T-helper 17 cell (primary cell): ENCODE measurements around the gene HYAL1. TPM values are rescaled to one million over a fixed set of nuclear protein-coding genes. Genes with fewer than 3 reads are reported as not detected.

Experiments
- ATAC-seq: fragments of 150-1000 bp; cut with Tn5 transposase; 2 replicates; pipeline ENCODE4 v1.10.0; 2021; ENCODE audit warnings: mild to moderate bottlenecking, moderate library complexity
- DNase-seq, 3 donors: peaks; one replicate each; pipeline versions ENCODE4 v3.0.0 to v3.0.0-alpha.2; 2020 to 2021
- H3K9me3 ChIP-seq: one replicate; pipeline ENCODE4 v1.7.0; 2013; ENCODE audit warnings: low read length, mild to moderate bottlenecking; ENCODE audit not compliant: control insufficient read depth, poor library complexity, severe bottlenecking
- H3K27ac Mint-ChIP-seq: one replicate; pipeline ENCODE4 v1.8.0; 2022; ENCODE audit warnings: mild to moderate bottlenecking, moderate library complexity, mixed read lengths
- H3K27me3 Mint-ChIP-seq: one replicate; pipeline ENCODE4 v1.8.0; 2022; ENCODE audit warnings: mixed read lengths
- H3K36me3 Mint-ChIP-seq: one replicate; pipeline ENCODE4 v1.8.0; 2022; ENCODE audit warnings: low read depth, mixed read lengths
- H3K4me1 Mint-ChIP-seq: one replicate; pipeline ENCODE4 v1.8.0; 2022; ENCODE audit warnings: mild to moderate bottlenecking, mixed read lengths
- H3K4me3 Mint-ChIP-seq: one replicate; pipeline ENCODE4 v1.8.0; 2022; ENCODE audit warnings: mild to moderate bottlenecking, moderate library complexity, mixed read lengths
- total RNA-seq, 4 donors: library from RNA in 2 of 4; stranded (reverse) in 2 of 4; gene quantifications; one replicate each; pipeline ENCODE4 v1.2.3 and lab custom pipeline; 2022 to 2026

The HYAL1 gene, protein sequence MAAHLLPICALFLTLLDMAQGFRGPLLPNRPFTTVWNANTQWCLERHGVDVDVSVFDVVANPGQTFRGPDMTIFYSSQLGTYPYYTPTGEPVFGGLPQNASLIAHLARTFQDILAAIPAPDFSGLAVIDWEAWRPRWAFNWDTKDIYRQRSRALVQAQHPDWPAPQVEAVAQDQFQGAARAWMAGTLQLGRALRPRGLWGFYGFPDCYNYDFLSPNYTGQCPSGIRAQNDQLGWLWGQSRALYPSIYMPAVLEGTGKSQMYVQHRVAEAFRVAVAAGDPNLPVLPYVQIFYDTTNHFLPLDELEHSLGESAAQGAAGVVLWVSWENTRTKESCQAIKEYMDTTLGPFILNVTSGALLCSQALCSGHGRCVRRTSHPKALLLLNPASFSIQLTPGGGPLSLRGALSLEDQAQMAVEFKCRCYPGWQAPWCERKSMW
- total RNA-seq (under 1 TPM in 1 of 2 donors, not detected in 1; 0.44 TPM), total RNA-seq (lab: John Stamatoyannopoulos, UW) (0.08 to 0.70 reads per million in 2 donors)

DNA sequence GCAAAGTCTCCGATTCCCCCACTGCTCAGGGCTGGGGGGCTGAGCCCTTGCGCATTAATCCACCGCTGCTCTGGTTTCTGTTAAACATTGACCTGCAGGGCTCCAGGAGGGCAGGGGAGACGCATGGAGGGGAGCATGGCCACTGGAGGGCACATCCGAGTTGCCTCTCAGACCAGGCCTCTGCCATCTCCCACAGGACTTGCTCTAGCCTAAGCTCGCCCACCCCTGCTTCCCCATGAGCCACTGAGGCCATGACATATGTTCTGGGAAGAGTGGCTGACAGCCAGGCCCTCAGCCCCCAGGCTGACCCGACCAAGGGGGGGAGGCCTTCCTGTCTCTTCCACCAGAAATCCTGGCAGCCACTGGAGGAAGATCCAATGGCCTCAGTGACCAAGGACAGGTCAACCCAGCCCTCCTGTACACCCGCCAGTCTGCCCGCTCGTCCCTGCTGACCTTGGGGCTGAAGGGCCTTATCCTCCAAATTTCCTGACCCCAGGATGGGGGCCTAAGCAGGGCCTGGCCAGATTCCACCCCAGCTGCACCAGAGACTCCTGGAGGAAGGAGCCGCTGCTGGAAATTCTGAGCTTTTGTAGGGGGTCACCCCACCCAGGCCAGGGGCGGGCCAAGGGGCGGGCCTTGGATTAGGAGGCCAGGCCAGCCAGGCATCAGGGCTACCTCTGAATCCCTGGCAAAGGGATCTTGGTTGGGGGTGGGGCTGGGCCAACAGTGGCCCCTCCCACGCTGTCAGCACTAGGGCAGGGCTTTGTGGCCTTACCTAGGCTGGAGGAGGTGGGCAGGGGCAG lies at the start of gene HYAL1:
Gene HYAL1 (minus strand): TSS at position 562 of the 803 bp plus-strand sequence. CDS start 618 bp downstream, outside the sequence.
- H3K9me3 ChIP-seq, result no peaks in the 10 kb centered on the region
- peak within 1 kb of the TSS; percentile 41 for H3K27ac Mint-ChIP-seq
- no peaks in the 10 kb centered on the region for H3K36me3 Mint-ChIP-seq

DNA sequence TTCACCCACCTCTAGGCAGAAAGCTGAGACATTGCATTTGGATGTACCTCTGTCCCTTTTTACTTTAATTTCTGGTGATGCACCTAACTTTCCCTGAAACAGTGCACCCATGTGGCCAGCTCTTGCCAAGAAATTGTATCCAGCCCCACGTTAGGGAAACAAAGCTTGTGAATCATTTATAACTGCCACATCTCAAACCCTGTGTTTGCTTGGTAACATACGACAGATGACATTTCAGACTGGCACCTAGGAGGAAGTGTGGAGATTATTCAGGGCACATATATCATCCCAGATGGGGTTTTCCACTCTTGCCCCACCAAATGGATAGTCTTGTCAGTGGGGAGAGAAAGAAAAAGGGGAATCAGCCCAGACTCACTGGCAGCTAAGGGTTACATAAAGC lies 49.4 kb upstream of the HYAL1 start:
- no peaks in the 10 kb centered on the region for H3K9me3 ChIP-seq
- ATAC-seq (no peak), DNase-seq (no peak)
- no peaks in the 10 kb centered on the region for H3K27me3 Mint-ChIP-seq
- H3K4me3 Mint-ChIP-seq, result no peak overlapping the region
- H3K27ac Mint-ChIP-seq, result no peak overlapping the region
- peaks cover 2% of the 10 kb centered on the region for H3K36me3 Mint-ChIP-seq
- peaks cover 40% of the 10 kb centered on the region for H3K4me1 Mint-ChIP-seq

More for the DNA sequence above, at the start of gene HYAL1:
- no peak within 1 kb of the TSS for H3K4me3 Mint-ChIP-seq
- H3K27me3 Mint-ChIP-seq, result no peaks in the 10 kb centered on the region
- DNase-seq (peak in 1 of 3 donors; percentile 4), ATAC-seq (no peak)
- peaks cover 19% of the 10 kb centered on the region for H3K4me1 Mint-ChIP-seq

DNA sequence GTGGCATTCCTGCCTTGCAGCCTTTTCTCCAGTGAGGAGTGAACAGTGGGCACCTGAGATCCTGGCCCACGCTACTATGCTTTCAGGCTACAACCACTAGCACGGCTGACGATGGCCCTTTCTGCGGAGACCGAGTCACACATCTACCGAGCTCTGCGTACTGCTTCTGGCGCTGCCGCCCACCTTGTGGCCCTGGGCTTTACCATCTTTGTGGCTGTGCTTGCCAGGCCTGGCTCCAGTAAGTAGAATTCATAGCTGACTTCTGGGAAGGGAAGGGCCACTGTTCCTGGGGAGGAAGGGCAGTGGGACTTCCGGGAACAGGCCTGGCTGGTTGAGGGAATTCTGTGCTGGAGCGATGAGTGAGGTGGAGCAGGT lies 47.9 kb upstream of the HYAL1 start:
- Mint-ChIP-seq H3K27me3 (no peaks in the 10 kb centered on the region), H3K4me1 (peaks cover 31% of the 10 kb centered on the region), H3K4me3 (peak overlapping the region; percentile 95), H3K36me3 (peaks cover 2% of the 10 kb centered on the region), H3K27ac (peak overlapping the region; percentile 99)
- no peak for DNase-seq
- H3K9me3 ChIP-seq, result no peaks in the 10 kb centered on the region
- no peak for ATAC-seq

DNA sequence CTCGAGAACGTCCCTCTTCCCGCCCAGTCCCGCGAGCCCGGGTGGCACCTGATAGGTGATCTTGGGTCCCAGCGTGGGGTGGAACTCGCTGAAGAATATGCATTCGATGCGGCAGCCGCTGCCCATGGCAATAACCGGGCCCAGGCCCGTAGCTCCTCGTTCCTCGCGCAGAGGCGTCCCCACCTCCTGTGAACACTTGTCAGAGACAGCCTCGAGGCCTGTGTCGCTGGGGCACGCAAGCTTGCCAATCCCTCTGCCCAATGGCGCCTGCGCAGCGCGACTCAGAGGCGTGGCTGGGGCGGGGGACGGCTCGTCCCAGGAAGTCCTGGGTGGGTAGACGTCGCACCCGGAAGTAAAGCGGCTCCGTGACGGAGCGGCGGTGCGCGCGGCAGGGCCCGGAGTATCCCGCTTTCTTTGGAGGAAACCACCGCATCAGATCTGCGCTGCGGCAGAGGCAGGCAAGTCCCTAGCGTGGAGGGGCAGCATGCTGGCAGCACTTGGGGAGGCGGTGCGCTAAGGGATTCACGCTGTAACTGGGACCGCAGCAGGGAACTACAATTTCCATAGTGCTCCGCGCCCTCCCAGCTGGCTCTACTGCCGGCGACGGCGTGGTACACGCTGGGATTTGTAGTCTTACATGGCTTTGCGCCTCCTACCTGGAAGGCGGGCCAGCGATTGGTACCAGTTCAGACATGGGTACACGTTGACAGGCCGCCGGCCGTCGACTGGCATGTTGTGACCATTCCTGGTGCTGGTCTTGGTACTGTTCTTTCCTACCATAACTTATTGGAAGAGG lies 47.4 kb upstream of the HYAL1 start, which contains the start of the genes CYB561D2 and NPRL2:
Gene CYB561D2 (plus strand): TSS at position 336 of the 796 bp plus-strand sequence. CDS start 572 bp downstream, outside the sequence.
Gene NPRL2 (minus strand): TSS at position 249 of the 796 bp plus-strand sequence. CDS start 123 bp downstream, at position 126.
- H3K9me3 ChIP-seq, result no peaks in the 10 kb centered on the region
- Mint-ChIP-seq H3K27me3 (no peaks in the 10 kb centered on the region), H3K4me3 (peak within 1 kb of the TSS; percentile 95), H3K27ac (peak within 1 kb of the TSS; percentile 99), H3K36me3 (peaks cover 2% of the 10 kb centered on the region), H3K4me1 (peaks cover 35% of the 10 kb centered on the region)
- peak; percentile 88 for ATAC-seq
- DNase-seq, result peak; percentile 96 to 99 (median 99)

DNA sequence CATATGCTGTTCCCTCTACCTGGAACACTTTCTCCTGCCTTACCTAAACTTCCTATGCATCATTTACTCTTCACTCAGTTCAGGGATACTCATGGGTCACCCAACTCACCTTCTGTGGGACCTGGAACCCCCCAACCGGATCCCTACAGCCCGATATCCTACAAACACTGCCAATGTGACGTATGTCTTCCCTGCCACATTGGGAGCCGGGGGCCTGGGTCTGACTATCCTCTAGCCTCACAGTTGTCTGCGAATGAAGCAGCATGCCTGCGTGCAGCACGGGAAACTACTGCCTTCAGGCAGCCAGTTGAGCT lies 46.8 kb upstream of the HYAL1 start:
- DNase-seq (no peak), ATAC-seq (no peak)
- no peaks in the 10 kb centered on the region for H3K9me3 ChIP-seq
- peak overlapping the region; percentile 99 for H3K27ac Mint-ChIP-seq
- peaks cover 32% of the 10 kb centered on the region for H3K4me1 Mint-ChIP-seq
- peak overlapping the region; percentile 95 for H3K4me3 Mint-ChIP-seq
- no peaks in the 10 kb centered on the region for H3K27me3 Mint-ChIP-seq
- peaks cover 2% of the 10 kb centered on the region for H3K36me3 Mint-ChIP-seq

DNA sequence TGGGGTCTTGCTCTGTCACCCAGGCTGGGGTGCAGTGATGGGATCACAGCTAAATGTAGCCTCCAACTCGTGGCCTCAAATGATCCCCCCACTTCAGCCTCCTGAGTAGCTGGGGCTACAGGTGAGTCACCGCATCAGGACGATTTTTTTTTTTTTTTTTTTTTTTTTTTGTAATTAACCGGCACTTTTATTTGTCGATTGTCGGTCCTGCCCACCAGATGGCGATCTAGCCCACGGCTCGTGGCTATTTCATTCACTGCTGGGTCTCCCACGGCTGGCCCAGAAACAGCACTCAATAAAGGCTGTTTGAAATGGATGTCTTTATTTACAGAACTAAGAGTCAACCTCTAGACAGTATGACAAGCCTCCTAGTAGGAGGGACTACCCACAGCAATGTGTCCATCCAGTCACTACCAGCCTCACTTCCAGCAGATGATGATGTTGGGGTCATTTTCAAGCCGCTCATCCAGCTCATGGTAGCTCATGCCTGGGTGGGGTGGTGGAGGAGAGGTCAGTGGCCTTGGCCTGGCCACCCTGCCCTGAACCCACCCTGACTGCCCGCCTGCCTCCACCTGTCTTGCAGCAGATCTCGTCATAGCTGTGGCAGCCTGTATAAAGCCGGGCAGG lies 43.9 kb upstream of the HYAL1 start:
- peak; percentile 16 for ATAC-seq

DNA sequence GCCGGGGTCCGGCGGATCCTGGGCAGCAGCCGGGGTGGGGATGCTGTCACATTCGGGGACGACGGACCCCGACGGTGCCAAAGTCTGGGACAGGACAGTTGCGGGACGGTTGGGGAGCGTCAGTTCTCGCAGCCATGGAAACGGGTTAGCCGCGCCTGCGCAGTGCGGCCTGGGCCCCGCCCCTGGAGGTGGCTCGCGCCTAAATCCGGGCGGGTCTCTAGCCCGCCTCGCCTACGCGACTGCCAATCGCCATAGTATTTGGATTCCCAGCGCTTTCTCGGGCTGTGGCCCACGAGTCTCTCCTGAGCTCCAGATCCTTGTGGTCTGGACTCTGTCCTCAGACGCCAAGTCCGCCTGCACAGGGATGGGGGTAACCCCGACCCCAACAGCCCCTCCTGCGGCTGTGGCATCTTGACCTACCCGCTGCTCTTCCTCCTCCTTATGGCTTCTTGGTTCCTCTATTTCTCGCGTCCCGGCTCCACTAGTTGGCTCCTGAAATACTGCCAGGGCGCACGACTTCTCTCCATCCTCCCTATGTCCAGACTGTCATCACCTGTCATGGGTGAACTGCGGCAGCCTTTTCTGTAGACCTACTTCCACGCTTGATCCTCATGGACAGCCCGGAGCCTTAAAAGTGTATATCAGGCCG lies 42.3 kb upstream of the HYAL1 start, which contains the start of gene ZMYND10:
Gene ZMYND10 (minus strand): TSS at position 147 of the 649 bp plus-strand sequence. CDS start 153 bp downstream, outside the sequence.
- Mint-ChIP-seq H3K4me1 (peaks cover 34% of the 10 kb centered on the region), H3K27me3 (no peaks in the 10 kb centered on the region), H3K4me3 (peak within 1 kb of the TSS; percentile 85), H3K27ac (peak within 1 kb of the TSS; percentile 24), H3K36me3 (peaks cover 2% of the 10 kb centered on the region)
- peak; percentile 40 for ATAC-seq
- peak; percentile 70 to 75 (median 70) for DNase-seq
- H3K9me3 ChIP-seq, result no peaks in the 10 kb centered on the region

More for the DNA sequence above, 43.9 kb upstream of the HYAL1 start:
- peak; percentile 64 to 68 (median 64) for DNase-seq
- Mint-ChIP-seq H3K4me1 (peaks cover 35% of the 10 kb centered on the region), H3K4me3 (no peak overlapping the region), H3K27ac (no peak overlapping the region), H3K36me3 (peaks cover 2% of the 10 kb centered on the region), H3K27me3 (no peaks in the 10 kb centered on the region)
- H3K9me3 ChIP-seq, result no peaks in the 10 kb centered on the region

DNA sequence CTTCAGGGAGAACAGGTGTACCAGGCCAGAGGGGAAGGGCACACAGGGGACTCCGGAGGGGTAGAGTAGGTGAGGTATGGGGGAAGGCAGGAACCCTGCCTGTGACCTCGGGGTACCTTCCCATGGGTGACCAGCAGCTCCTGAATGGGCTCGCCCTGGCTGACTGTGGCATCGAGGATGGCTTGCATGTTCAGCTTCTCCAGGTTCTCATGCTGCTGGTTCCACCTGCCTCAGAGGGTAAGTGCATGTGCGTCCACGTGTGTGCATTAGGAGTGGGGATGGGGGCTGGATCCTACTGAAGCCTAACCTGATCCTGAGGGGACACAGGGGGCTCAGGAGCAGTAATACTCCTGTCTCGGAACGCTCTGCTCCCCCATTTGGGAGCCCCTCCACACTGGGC lies 41.6 kb upstream of the HYAL1 start:
- Mint-ChIP-seq H3K27ac (no peak overlapping the region), H3K36me3 (peaks cover under 1% of the 10 kb centered on the region), H3K4me1 (peaks cover 28% of the 10 kb centered on the region), H3K27me3 (no peaks in the 10 kb centered on the region), H3K4me3 (peak overlapping the region; percentile 59)
- ATAC-seq (no peak), DNase-seq (no peak)
- no peaks in the 10 kb centered on the region for H3K9me3 ChIP-seq

GRCh38 chr3:50342813-50343633 lies 39.6 kb upstream of the HYAL1 start:
- Mint-ChIP-seq H3K4me3 (no peak overlapping the region), H3K27me3 (no peaks in the 10 kb centered on the region), H3K27ac (peak overlapping the region; percentile 99), H3K36me3 (peaks cover 4% of the 10 kb centered on the region), H3K4me1 (peaks cover 39% of the 10 kb centered on the region)
- DNase-seq (no peak), ATAC-seq (no peak)
- H3K9me3 ChIP-seq, result no peaks in the 10 kb centered on the region

DNA sequence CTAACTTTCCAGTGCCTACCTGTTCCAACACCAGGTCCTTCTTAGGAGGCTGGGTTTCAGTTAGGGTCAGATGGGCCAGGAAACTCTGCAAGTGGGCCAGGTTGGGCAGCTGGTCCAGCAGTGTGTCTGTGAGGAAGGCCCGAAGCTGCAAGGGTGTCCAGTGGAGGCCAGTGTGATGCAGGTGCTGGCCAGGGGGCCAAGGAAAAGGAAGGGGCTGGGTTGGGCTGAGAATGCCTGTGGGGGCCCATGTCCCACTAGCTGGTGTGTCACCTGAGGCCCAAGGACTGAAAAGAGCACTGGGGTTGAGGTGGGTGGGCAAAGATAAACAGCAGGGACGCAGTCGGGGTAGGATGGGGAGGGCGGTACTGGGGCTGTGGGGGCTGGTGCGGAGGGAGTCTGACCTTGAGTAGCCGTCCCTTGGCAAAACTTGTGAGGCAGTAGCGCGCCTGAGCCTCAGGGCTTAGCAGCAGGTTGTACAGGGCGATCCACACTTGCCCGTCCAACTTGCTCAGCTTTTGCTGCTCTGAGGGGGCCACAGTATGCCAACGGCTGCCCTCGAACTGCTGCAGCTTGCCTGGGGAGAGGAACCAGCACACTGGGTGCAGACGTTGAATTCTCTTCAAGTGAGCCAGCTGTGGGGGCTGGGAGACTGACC lies 38.7 kb upstream of the HYAL1 start:
- Mint-ChIP-seq H3K36me3 (peaks cover 5% of the 10 kb centered on the region), H3K4me3 (peak overlapping the region; percentile 41), H3K27ac (peak overlapping the region; percentile 99), H3K27me3 (no peaks in the 10 kb centered on the region), H3K4me1 (peaks cover 40% of the 10 kb centered on the region)
- H3K9me3 ChIP-seq, result no peaks in the 10 kb centered on the region
- ATAC-seq, result no peak
- no peak for DNase-seq

DNA sequence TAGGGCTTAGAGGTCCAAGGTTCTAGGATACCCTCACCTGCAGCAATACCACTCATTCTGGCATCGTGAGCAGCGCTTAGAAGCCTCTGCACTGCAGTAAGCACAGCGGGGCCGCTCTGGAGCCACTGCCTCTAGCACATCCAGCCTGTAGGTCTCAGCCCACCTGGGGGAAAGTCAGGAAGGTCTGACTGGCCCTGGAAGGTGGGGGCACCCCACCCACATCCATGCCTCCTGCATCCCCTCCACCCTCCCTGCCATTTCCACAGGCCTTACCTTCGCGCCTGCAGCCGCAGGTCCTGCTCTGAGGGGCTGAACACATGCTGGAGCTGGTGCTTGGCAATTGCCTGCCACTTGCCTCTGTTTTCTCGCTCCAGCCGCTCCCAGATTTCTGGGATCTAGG lies 38.2 kb upstream of the HYAL1 start:
- Mint-ChIP-seq H3K4me1 (peaks cover 41% of the 10 kb centered on the region), H3K4me3 (peak overlapping the region; percentile 97)
- no peak for ATAC-seq

More for the DNA sequence above, 38.2 kb upstream of the HYAL1 start:
- Mint-ChIP-seq H3K27me3 (no peaks in the 10 kb centered on the region), H3K27ac (peak overlapping the region; percentile 99), H3K36me3 (peaks cover 5% of the 10 kb centered on the region)
- no peak for DNase-seq
- H3K9me3 ChIP-seq, result no peaks in the 10 kb centered on the region
